Neural cell (in vitro differentiated cells): ENCODE data around the gene CDKAL1. TPM values are rescaled to one million over a fixed set of nuclear protein-coding genes. Genes with fewer than 3 reads are reported as not detected.

Source experiments
- H2AFZ ChIP-seq: fragments of 200-600, 300-800 bp; sonication (generic), shearing (Covaris generic); 2 replicates; pipeline ENCODE4 v1.6.0; 2014; ENCODE audit warnings: low read depth, mild to moderate bottlenecking, antibody characterized with exemption, low read length, moderate library complexity
- H3F3A ChIP-seq: fragments of 200-600 bp; shearing (Covaris generic); 2 replicates; pipeline ENCODE4 v1.6.1; 2016; ENCODE audit warnings: mild to moderate bottlenecking, moderate library complexity, mixed read lengths, antibody characterized with exemption, low read length; ENCODE audit not compliant: insufficient read depth, poor library complexity, severe bottlenecking
- H3K27ac ChIP-seq: fragments of 200-600, 300-800 bp; sonication (generic), shearing (Covaris generic); 2 replicates; pipeline ENCODE4 v1.5.1; 2014; ENCODE audit warnings: mild to moderate bottlenecking, low read length, moderate library complexity
- H3K27me3 ChIP-seq: fragments of 300-800, 200-600 bp; sonication (generic), shearing (Covaris generic); 2 replicates; pipeline ENCODE4 v1.6.0; 2014; ENCODE audit warnings: mild to moderate bottlenecking, low read depth, low read length, moderate library complexity; ENCODE audit not compliant: insufficient read depth
- H3K36me3 ChIP-seq: fragments of 300-800, 200-600 bp; sonication (generic), shearing (Covaris generic); 2 replicates; pipeline ENCODE4 v1.5.1; 2014; ENCODE audit warnings: mild to moderate bottlenecking, antibody characterized with exemption, low read length, moderate library complexity; ENCODE audit not compliant: insufficient read depth
- H3K4me2 ChIP-seq: fragments of 300-800, 200-600 bp; sonication (generic), shearing (Covaris generic); 2 replicates; pipeline ENCODE4 v1.6.0; 2014; ENCODE audit warnings: mild to moderate bottlenecking, low read length
- H3K4me3 ChIP-seq: fragments of 300-800, 200-600 bp; sonication (generic), shearing (Covaris generic); 2 replicates; pipeline ENCODE4 v1.5.1; 2014; ENCODE audit warnings: mild to moderate bottlenecking, low read length, moderate library complexity
- H3K79me2 ChIP-seq: fragments of 200-600 bp; shearing (Covaris generic); replicated peaks from 2 replicates; pipeline ENCODE4 v1.6.0; 2014; ENCODE audit warnings: mild to moderate bottlenecking, low read length, moderate library complexity; ENCODE audit not compliant: insufficient read depth
- H3K9ac ChIP-seq: fragments of 300-800, 200-600 bp; sonication (generic), shearing (Covaris generic); 2 replicates; pipeline ENCODE4 v1.6.1; 2016; ENCODE audit warnings: mild to moderate bottlenecking, low read length, mixed read lengths
- H3K9me2 ChIP-seq: fragments of 200-600 bp; shearing (Covaris generic); 2 replicates; pipeline ENCODE4 v1.6.1; 2016; ENCODE audit warnings: mild to moderate bottlenecking, low read length, mixed read lengths; ENCODE audit not compliant: insufficient read depth
- H3K9me3 ChIP-seq: fragments of 200-600, 300-800 bp; sonication (generic), shearing (Covaris generic); 2 replicates; pipeline ENCODE4 v1.6.1; 2016; ENCODE audit warnings: mild to moderate bottlenecking, mixed run types, low read length, moderate library complexity, mixed read lengths
- H4K20me1 ChIP-seq: fragments of 200-600 bp; shearing (Covaris generic); 2 replicates; pipeline ENCODE4 v1.6.1; 2016; ENCODE audit warnings: mild to moderate bottlenecking, mixed run types; ENCODE audit not compliant: insufficient read depth
- CTCF ChIP-seq: fragments of 450-650 bp; IDR thresholded peaks from 2 replicates; pipeline ENCODE4 v1.5.1; 2014; ENCODE audit warnings: antibody characterized with exemption, mild to moderate bottlenecking, moderate library complexity; ENCODE audit not compliant: poor library complexity, severe bottlenecking
- EP300 ChIP-seq: fragments of 450-650 bp; conservative IDR thresholded peaks from 2 replicates; pipeline ENCODE4 v1.6.1; 2014; ENCODE audit warnings: antibody characterized with exemption, mild to moderate bottlenecking, moderate library complexity; ENCODE audit not compliant: poor library complexity, severe bottlenecking
- EZH2 ChIP-seq: fragments of 200-600, 300-800 bp; shearing (Covaris generic), sonication (generic); IDR thresholded peaks from 2 replicates; pipeline ENCODE4 v1.6.1; 2014; ENCODE audit warnings: antibody characterized with exemption, low read length, borderline replicate concordance, mild to moderate bottlenecking; ENCODE audit not compliant: insufficient read depth, poor library complexity, severe bottlenecking
- MXI1 ChIP-seq: fragments of 450-650 bp; conservative IDR thresholded peaks from 2 replicates; pipeline ENCODE4 v1.6.1; 2014; ENCODE audit warnings: antibody characterized with exemption, mild to moderate bottlenecking; ENCODE audit not compliant: poor library complexity, severe bottlenecking
- POLR2AphosphoS5 ChIP-seq: IDR thresholded peaks from 2 replicates; pipeline ENCODE4 v1.6.1; 2012
- RAD21 ChIP-seq: fragments of 450-650 bp; conservative IDR thresholded peaks from 2 replicates; pipeline ENCODE4 v1.6.1; 2014; ENCODE audit warnings: antibody characterized with exemption, mild to moderate bottlenecking, moderate library complexity
- REST ChIP-seq: IDR thresholded peaks from 2 replicates; pipeline ENCODE4 v1.6.1; 2012; ENCODE audit warnings: borderline replicate concordance
- SMC3 ChIP-seq: fragments of 450-650 bp; conservative IDR thresholded peaks from 2 replicates; pipeline ENCODE4 v1.6.1; 2014; ENCODE audit warnings: antibody characterized with exemption, mild to moderate bottlenecking, moderate library complexity; ENCODE audit not compliant: poor library complexity
- TAF1 ChIP-seq: IDR thresholded peaks from 2 replicates; pipeline ENCODE4 v1.6.1; 2012; ENCODE audit warnings: low read depth
- polyA plus RNA-seq: library from polyadenylated mRNA; depleted of rRNA; stranded (reverse); fragments of >200 nt; gene quantifications from 2 replicates; pipeline ENCODE4 v1.2.3, GENCODE V29; 2014

CDKAL1 gene
- polyA plus RNA-seq, 1 donor from 2014 or later, result 10.7 TPM

GRCh38 chr6:21238208-21238607 lies 704.0 kb downstream of the CDKAL1 start:
- no peaks in the 10 kb centered on the region for H3K9me2 ChIP-seq
- no peak overlapping the region for H3K4me2 ChIP-seq
- no peaks in the 10 kb centered on the region for H3K79me2 ChIP-seq
- no peak overlapping the region for H3K27ac ChIP-seq
- no peaks in the 10 kb centered on the region for H3F3A ChIP-seq
- no peaks in the 10 kb centered on the region for H4K20me1 ChIP-seq
- no peak overlapping the region for H3K4me3 ChIP-seq
- H3K9ac ChIP-seq, result no peak overlapping the region
- no peak overlapping the region for H2AFZ ChIP-seq
- H3K9me3 ChIP-seq, result peaks cover 3% of the 10 kb centered on the region
- H3K27me3 ChIP-seq, result no peaks in the 10 kb centered on the region
- no peak for TF ChIP-seq RAD21
- TF ChIP-seq CTCF, result no peak
- no peak for TF ChIP-seq SMC3
- no peak for TF ChIP-seq EP300
- TF ChIP-seq EZH2, result no peak
- TF ChIP-seq REST, result no peak
- no peaks in the 10 kb centered on the region for H3K36me3 ChIP-seq

GRCh38 chr6:21240709-21241108 lies 706.5 kb downstream of the CDKAL1 start:
- no peak overlapping the region for H2AFZ ChIP-seq
- H3K9me3 ChIP-seq, result peaks cover 3% of the 10 kb centered on the region
- H3F3A ChIP-seq, result no peaks in the 10 kb centered on the region
- no peak overlapping the region for H3K27ac ChIP-seq
- no peak overlapping the region for H3K4me3 ChIP-seq
- no peak overlapping the region for H3K9ac ChIP-seq
- H3K36me3 ChIP-seq, result no peaks in the 10 kb centered on the region
- no peak overlapping the region for H3K4me2 ChIP-seq
- no peaks in the 10 kb centered on the region for H3K79me2 ChIP-seq
- no peaks in the 10 kb centered on the region for H3K9me2 ChIP-seq
- H3K27me3 ChIP-seq, result no peaks in the 10 kb centered on the region
- TF ChIP-seq MXI1 (no peak), CTCF (no peak), RAD21 (no peak), POLR2AphosphoS5 (no peak), TAF1 (no peak), EZH2 (no peak), SMC3 (no peak), REST (no peak), EP300 (no peak)
- H4K20me1 ChIP-seq, result no peaks in the 10 kb centered on the region
